Measurements from ENCODE around the gene SPOCK1. TPM values are rescaled to one million over a fixed set of nuclear protein-coding genes. Genes with fewer than 3 reads are reported as not detected.

Gene SPOCK1
- total and polyA plus RNA-seq, 2 of the 13 experiments (the other 11 are each of a cell fraction or from before 2014, with no cell fraction given) = 0.18 to 0.29 TPM

DNA sequence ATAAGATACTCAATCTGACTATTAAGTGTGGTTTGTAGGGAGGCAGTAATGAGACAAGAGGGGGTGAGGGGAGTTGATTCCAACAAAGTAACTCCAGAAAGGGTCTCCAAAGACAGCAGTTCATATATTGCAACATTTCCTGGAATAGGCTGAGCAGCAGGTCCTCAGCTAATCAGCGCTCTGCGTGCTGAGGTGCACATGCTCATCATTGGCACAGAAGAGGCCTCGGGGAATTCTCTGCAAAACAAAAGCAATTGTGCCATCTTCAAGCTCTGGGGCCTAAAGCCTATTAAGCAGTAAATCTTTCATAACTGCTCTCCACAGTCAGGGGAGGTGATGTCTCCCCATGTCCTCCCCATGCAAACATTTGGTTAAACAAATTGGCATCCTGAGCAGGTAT is 357.3 kb downstream of the SPOCK1 start:
- CTCF ChIA-PET (ENCODE audit: low intra/inter-chr PET ratio, low total read pairs) = no interaction called here
- H3K27me3 ChIP-seq (ENCODE audit: control insufficient read depth in 1 of 2, insufficient read depth in 2 of 2, low read length in 2 of 2) = peaks cover 0 to 4% of the 10 kb centered on the region in 2 experiments; a peak in 1 of 5 replicates
- H3K36me3 ChIP-seq (replicated peaks in 1 of 2; ENCODE audit: control insufficient read depth in 1 of 2, insufficient read depth in 2 of 2, low read length in 2 of 2) = no peaks in the 10 kb centered on the region
- H3K4me2 ChIP-seq (ENCODE audit: low read depth, low read length) = no peak overlapping the region
- no peak for DNase-seq (ENCODE audit: low spot score)
- H4K20me1 ChIP-seq (ENCODE audit: insufficient read depth, low read length) = no peaks in the 10 kb centered on the region
- WGBS (ENCODE audit: low lambda C conversion rate) = 0% methylated on average over 2 of the region's 3 CpGs
- BruUV-seq (replicated peaks) = no TSS peak
- intact Hi-C loops (cut with micrococcal nuclease; ENCODE audit: unreplicated experiment) = no loop called here
- TF ChIP-seq ZNF275 (CRISPR knock-in tag; IDR thresholded peaks at IDR 0.05; ENCODE audit: borderline replicate concordance) = no peak
- no peak for TF ChIP-seq ATF1 (CRISPR knock-in tag; IDR thresholded peaks at IDR 0.05)
- TF ChIP-seq KDM5A (IDR thresholded peaks at IDR 0.05; ENCODE audit: borderline replicate concordance, low read length) = no peak
- TF ChIP-seq ZNF143 (CRISPR knock-in tag; IDR thresholded peaks at IDR 0.05) = no peak
- TF ChIP-seq, protein P1, sequence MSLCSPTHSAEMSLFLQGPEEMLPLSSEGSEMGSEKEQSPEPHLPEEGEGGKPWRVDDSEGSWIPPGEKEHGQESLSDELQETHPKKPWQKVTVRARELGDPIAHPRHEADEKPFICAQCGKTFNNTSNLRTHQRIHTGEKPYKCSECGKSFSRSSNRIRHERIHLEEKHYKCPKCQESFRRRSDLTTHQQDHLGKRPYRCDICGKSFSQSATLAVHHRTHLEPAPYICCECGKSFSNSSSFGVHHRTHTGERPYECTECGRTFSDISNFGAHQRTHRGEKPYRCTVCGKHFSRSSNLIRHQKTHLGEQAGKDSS (CRISPR knock-in tag; IDR thresholded peaks at IDR 0.05; ENCODE audit: borderline replicate concordance, low read depth) = no peak
- no peak for TF ChIP-seq ZNF550 (CRISPR knock-in tag; IDR thresholded peaks at IDR 0.05; ENCODE audit: borderline replicate concordance)
- TF ChIP-seq DZIP1 (CRISPR knock-in tag; IDR thresholded peaks at IDR 0.05) = no peak
- no peak for TF ChIP-seq ZNF572 (CRISPR knock-in tag; IDR thresholded peaks at IDR 0.05)
- no peak overlapping the region for H3K4me3 ChIP-seq (replicated peaks in 1 of 3; ENCODE audit: insufficient read depth in 1 of 3, low read depth in 2 of 3, low read length in 3 of 3)
- no peak for ATAC-seq
- no peak for FAIRE-seq
- POLR2A ChIA-PET = no interaction called here
- H3K79me2 ChIP-seq (ENCODE audit: insufficient read depth, low read length) = no peaks in the 10 kb centered on the region
- H3K9ac ChIP-seq (ENCODE audit: insufficient read depth, low read depth, low read length) = no peak overlapping the region
- no peak overlapping the region for H3K27ac ChIP-seq (ENCODE audit: extremely low read length, insufficient read depth, low read length)
- no peaks in the 10 kb centered on the region for H3K4me1 ChIP-seq (ENCODE audit: insufficient read depth, low read length)
- in situ Hi-C loops (cut with HindIII; ENCODE audit: extremely low pct_ligation_motif_present, low pct_unique_long_range_greater_than_20kb) = no loop called here
- no peaks in the 10 kb centered on the region for H3K9me3 ChIP-seq (ENCODE audit: low read length)
- H2AFZ ChIP-seq (ENCODE audit: low read length) = no peak overlapping the region
